Erythroblast (primary cell): ENCODE results near the gene ACTN4.

Experiments used
- GATA1 ChIP-seq: IDR thresholded peaks from 2 replicates; pipeline ENCODE4 v1.6.1; 2011; ENCODE audit warnings: low read depth, mild to moderate bottlenecking, control low read depth, low read length, moderate library complexity
- POLR2A ChIP-seq: IDR thresholded peaks from 2 replicates; pipeline ENCODE4 v1.6.1; 2011; ENCODE audit warnings: mild to moderate bottlenecking, low read length

GRCh38 chr19:38653028-38653571 is 5.7 kb downstream of the ACTN4 start:
- no peak for TF ChIP-seq POLR2A
- TF ChIP-seq GATA1 = no peak
